Hepatocyte (in vitro differentiated cells): Measurements from ENCODE around the gene SPX.

Experiments
- CTCF ChIP-seq: fragments of 200-600 bp; sonication (generic); IDR thresholded peaks from 2 replicates; pipeline ENCODE4 v1.5.1; 2016; ENCODE audit warnings: antibody characterized with exemption, mild to moderate bottlenecking; ENCODE audit not compliant: poor library complexity
- EZH2phosphoT487 ChIP-seq: fragments of 200-600 bp; sonication (generic); IDR thresholded peaks from one replicate; pipeline ENCODE4 v1.6.1; 2018; ENCODE audit warnings: antibody characterized with exemption, mild to moderate bottlenecking, low read depth, moderate library complexity; ENCODE audit not compliant: unreplicated experiment, severe bottlenecking

DNA sequence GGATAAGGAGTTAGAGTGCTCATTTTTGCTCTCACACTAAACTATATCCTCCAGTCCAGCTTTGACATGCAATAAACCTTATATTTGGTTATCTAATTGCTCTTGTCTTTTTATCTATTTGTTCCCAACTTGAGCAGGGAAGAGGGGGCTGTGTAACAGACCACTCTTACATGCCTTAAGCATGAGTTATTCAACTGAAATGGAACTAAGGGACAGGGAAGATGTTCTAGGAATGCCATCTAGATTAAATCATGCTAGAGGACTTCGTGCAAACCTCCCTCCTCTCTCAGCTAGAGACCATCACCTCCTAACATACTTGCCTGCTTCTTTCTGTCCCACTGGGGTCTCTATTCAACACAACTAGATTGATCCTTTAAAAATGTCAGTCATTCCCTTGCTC is 20.6 kb downstream of the SPX start:
- TF ChIP-seq CTCF (no peak), EZH2phosphoT487 (no peak)
